Stimulated activated CD4-positive, alpha-beta T cell treated with anti-CD3 and anti-CD28 coated beads, Interleukin-2, amount 100 ng/mL, for 48 hours (primary cell): ENCODE results near the gene TPRN.

ENCODE experiments used
- DNase-seq, 2 donors: peaks; one replicate each; pipeline ENCODE4 v3.0.0-alpha.2; 2020

TPRN gene

GRCh38 chr9:137157618-137158415 lies 42.7 kb downstream of the TPRN start:
- DNase-seq = no peak

- DNase-seq = peak; percentile 54 to 72
Observed at GRCh38 chr9:137156567-137157375, 43.8 kb downstream of the TPRN start.

GRCh38 chr9:137152844-137153405 lies 47.6 kb downstream of the TPRN start:
- no peak for DNase-seq

- peak; percentile 55 to 57 for DNase-seq
Observed at GRCh38 chr9:137150617-137151457, 49.7 kb downstream of the TPRN start.

- no peak for DNase-seq
Observed at GRCh38 chr9:137149942-137150616, 50.5 kb downstream of the TPRN start.

GRCh38 chr9:137149363-137149762 lies 51.2 kb downstream of the TPRN start:
- no peak for DNase-seq

- no peak for DNase-seq
Observed at GRCh38 chr9:137148661-137149060, 51.9 kb downstream of the TPRN start.

- no peak for DNase-seq
Observed at GRCh38 chr9:137148242-137148641, 52.3 kb downstream of the TPRN start.

GRCh38 chr9:137147793-137148160 lies 52.8 kb downstream of the TPRN start:
- DNase-seq = no peak

GRCh38 chr9:137147091-137147792 lies 53.3 kb downstream of the TPRN start:
- no peak for DNase-seq

- DNase-seq = no peak
Observed at GRCh38 chr9:137146527-137146918, 54.0 kb downstream of the TPRN start.

GRCh38 chr9:137145731-137146526 lies 54.6 kb downstream of the TPRN start:
- DNase-seq = no peak

GRCh38 chr9:137143459-137143858 lies 57.1 kb downstream of the TPRN start:
- DNase-seq = no peak

- DNase-seq = no peak
Observed at GRCh38 chr9:137141976-137142936, 58.3 kb downstream of the TPRN start.
